NB4 (cell line): ENCODE results near the gene MYBPHL.

Experiments used
- DNase-seq: peaks from one replicate; pipeline ENCODE4 v3.0.0; 2010; ENCODE audit warnings: low read depth
- H3K4me3 ChIP-seq: one replicate; pipeline ENCODE4 v1.5.1; 2011; ENCODE audit warnings: mild to moderate bottlenecking, low read depth, low read length, moderate library complexity
- CTCF ChIP-seq: IDR thresholded peaks from one replicate; pipeline ENCODE4 v1.5.1; 2012; ENCODE audit warnings: low read depth, low read length
- MAX ChIP-seq: IDR thresholded peaks from 2 replicates; pipeline ENCODE4 v1.6.1; 2011; ENCODE audit warnings: low read depth, low read length
- MYC ChIP-seq: IDR thresholded peaks from 2 replicates; pipeline ENCODE4 v1.6.1; 2011; ENCODE audit warnings: low read depth, low read length
- POLR2A ChIP-seq: IDR thresholded peaks from 2 replicates; pipeline ENCODE4 v1.6.1; 2011; ENCODE audit warnings: mild to moderate bottlenecking; ENCODE audit not compliant: insufficient read length; ENCODE audit errors: extremely low read depth

Gene MYBPHL

DNA sequence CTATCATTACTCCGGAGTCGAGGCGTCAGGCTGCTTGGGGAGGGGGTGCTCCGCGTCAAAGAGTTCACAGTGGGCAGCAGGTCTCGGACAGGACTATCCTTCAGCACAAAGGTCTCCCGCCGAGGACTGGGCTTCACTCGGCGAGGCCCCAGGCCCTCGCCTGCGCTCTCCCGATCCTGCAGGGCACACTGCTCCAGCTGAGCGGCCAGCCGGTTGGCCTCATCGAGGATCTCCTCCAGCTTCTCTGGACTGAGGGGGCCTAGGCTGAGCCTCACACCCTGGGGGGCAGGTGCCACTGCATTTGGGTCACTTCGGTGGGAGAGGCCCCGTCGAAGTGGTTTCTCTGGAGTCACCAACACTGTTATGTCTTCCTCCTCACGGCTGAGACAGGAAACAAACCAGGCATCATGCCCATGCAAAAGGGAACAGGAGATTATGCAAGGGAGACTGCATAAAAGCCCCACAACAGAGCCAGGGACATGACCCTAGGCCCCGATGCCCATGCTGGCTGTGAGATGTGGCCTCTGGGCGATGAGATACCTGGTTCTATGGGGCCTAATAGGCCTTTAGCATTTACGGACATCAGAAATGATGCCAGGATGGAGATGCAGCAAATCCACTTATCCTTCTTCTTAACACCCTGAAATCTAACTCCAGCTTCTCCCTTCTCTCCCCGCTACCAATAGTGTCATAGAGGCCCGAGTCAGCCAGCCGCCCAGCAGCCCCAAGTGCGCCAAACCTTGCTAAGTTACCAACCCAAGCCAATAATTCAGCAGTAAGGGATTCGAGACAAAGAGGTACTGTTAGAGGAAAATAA is 24.9 kb downstream of the MYBPHL start:
- TF ChIP-seq POLR2A (no peak), CTCF (no peak), MYC (0 out of 2 replicates have a peak, but pooled peaks have one; percentile 28), MAX (0 out of 2 replicates have a peak, but pooled peaks have one; percentile 27)
- peak overlapping the region; percentile 68 for H3K4me3 ChIP-seq
- peak; percentile 57 for DNase-seq

GRCh38 chr1:109280862-109281261 is 25.9 kb downstream of the MYBPHL start:
- no peak for DNase-seq

GRCh38 chr1:109279615-109280278 is 27.1 kb downstream of the MYBPHL start:
- DNase-seq, result no peak
- H3K4me3 ChIP-seq, result no peak overlapping the region
- no peak for TF ChIP-seq MAX
- no peak for TF ChIP-seq CTCF
- TF ChIP-seq POLR2A, result no peak
- no peak for TF ChIP-seq MYC

More at GRCh38 chr1:109280862-109281261, 25.9 kb downstream of the MYBPHL start:
- TF ChIP-seq POLR2A, result no peak
- no peak for TF ChIP-seq CTCF
- no peak for TF ChIP-seq MAX
- no peak for TF ChIP-seq MYC
- H3K4me3 ChIP-seq, result no peak overlapping the region

- no peak overlapping the region for H3K4me3 ChIP-seq
- no peak for TF ChIP-seq POLR2A
- TF ChIP-seq MYC, result no peak
- peak; percentile 91 for TF ChIP-seq CTCF
- peak; percentile 71 for TF ChIP-seq MAX
- peak; percentile 73 for DNase-seq
Measured at GRCh38 chr1:109277434-109278204, 29.2 kb downstream of the MYBPHL start.

GRCh38 chr1:109275706-109276345 is 31.0 kb downstream of the MYBPHL start:
- TF ChIP-seq CTCF (no peak), MAX (no peak), POLR2A (no peak), MYC (no peak)
- DNase-seq, result no peak
- no peak overlapping the region for H3K4me3 ChIP-seq
